ENCODE data around the gene TNPO3. TPM values are rescaled to one million over a fixed set of nuclear protein-coding genes. Genes with fewer than 3 reads are reported as not detected.

TNPO3 gene
- total RNA-seq, 4 donors from 2014 or later: 34.6 to 48.5 (median 45.2) TPM

DNA sequence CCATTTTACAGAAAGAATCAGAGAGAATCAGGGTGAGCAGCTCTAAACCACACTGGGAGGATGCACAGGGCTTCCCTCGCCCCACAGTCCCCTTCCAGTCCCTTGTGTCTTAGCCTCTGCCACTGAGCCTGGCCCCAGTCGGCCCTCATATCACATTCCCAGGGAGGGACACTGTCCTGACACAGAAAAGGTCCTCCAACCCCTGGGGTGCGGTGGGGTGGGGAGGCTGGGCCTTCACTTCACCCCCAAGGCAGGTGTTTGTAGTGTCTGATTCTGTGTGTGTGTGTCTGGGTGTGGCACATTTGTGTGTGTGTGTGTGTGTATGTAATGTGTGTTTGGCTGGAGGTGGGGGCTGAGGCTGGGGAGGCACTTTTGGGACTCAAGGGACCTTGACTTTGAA is 142.6 kb downstream of the TNPO3 start:
- Histone ChIP-seq H3K27ac (no peak overlapping the region), H3K4me3 (no peak overlapping the region), H3K27me3 (peaks cover 82% of the 10 kb centered on the region), H3K9me3 (no peaks in the 10 kb centered on the region), H3K4me1 (peaks cover 0 to 33% (median 12%) of the 10 kb centered on the region in 3 donors), H3K36me3 (no peaks in the 10 kb centered on the region)
- ATAC-seq: no peak
- no peak for TF ChIP-seq POLR2A (IDR thresholded peaks at IDR 0.05)
- TF ChIP-seq EP300 (IDR thresholded peaks at IDR 0.05): no peak
- no peak for TF ChIP-seq CTCF (IDR thresholded peaks at IDR 0.05)
- no peak for TF ChIP-seq POLR2AphosphoS5 (IDR thresholded peaks at IDR 0.05)
- WGBS, 2 donors (ENCODE audit: low coverage in 1 of 2): 58 to 100% methylated on average over 1 to 2 of the region's 3 CpGs

DNA sequence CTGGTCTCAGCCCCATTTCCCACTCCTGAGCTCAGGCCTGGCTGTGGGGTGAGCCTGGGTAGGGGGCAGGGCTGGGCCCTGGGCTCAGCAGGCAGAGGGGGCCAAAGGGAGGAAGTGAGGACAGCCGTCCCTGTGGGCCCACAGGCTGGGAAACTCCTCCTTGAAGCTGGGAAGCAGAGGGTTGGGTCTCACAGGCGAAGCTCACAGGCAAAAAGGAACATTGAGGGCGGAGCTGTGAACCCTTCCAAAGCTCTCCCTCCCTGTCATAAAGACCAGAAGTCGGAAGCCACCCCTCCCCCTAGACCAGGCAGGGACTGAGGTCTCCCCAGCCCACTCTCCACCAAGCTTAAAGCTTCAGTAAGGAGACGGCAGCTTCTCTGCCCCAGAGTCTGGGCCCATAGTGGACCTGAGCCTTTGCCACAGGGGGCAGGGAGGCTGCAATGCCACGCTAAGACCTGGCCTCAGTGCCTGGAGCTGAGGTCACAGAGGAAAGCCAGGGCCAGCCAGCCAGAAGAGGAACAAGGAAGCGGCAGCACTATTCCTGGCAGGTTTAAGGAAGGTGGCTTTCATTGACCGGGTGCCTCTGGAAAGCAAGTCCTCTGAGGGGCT is 143.4 kb downstream of the TNPO3 start:
- 58% methylated on average over 2 of the region's 8 CpGs; no CpG with 5 or more reads in 1 of the 2 donors for WGBS, 2 donors (ENCODE audit: low coverage in 1 of 2)
- TF ChIP-seq POLR2AphosphoS5 (IDR thresholded peaks at IDR 0.05) (no peak), CTCF (IDR thresholded peaks at IDR 0.05) (no peak), POLR2A (IDR thresholded peaks at IDR 0.05) (no peak), EP300 (IDR thresholded peaks at IDR 0.05) (no peak)
- H3K4me1 ChIP-seq: peaks cover 0 to 33% (median 12%) of the 10 kb centered on the region in 3 donors
- H3K36me3 ChIP-seq: no peaks in the 10 kb centered on the region
- H3K27ac ChIP-seq: no peak overlapping the region
- H3K27me3 ChIP-seq: peaks cover 82% of the 10 kb centered on the region
- no peaks in the 10 kb centered on the region for H3K9me3 ChIP-seq
- peak; percentile 38 for ATAC-seq
- no peak overlapping the region for H3K4me3 ChIP-seq

- WGBS, 2 donors (ENCODE audit: low coverage in 1 of 2): 38 to 100% methylated on average over 1 to 2 of the region's 34 CpGs
- Histone ChIP-seq H3K4me3 (peak within 1 kb of the TSS in 1 of 2 donors; percentile 40), H3K36me3 (no peaks in the 10 kb centered on the region), H3K27me3 (peaks cover 79% of the 10 kb centered on the region), H3K4me1 (peaks cover 0 to 26% (median 12%) of the 10 kb centered on the region in 3 donors), H3K27ac (no peak within 1 kb of the TSS), H3K9me3 (no peaks in the 10 kb centered on the region)
- TF ChIP-seq CTCF (IDR thresholded peaks at IDR 0.05) (no peak), POLR2A (IDR thresholded peaks at IDR 0.05) (no peak), POLR2AphosphoS5 (IDR thresholded peaks at IDR 0.05) (no peak), EP300 (IDR thresholded peaks at IDR 0.05) (no peak)
- no peak for ATAC-seq
These were observed 144.4 kb downstream of the TNPO3 start, which contains the start of gene KCP for GRCh38 chr7:128910569-128910945. TSS of gene KCP (minus strand) at chr7:128910709. CDS start at chr7:128910676, 33 bp downstream.

GRCh38 chr7:128909625-128910568 is 145.0 kb downstream of the TNPO3 start:
- Histone ChIP-seq H3K9me3 (no peaks in the 10 kb centered on the region), H3K27me3 (peaks cover 72% of the 10 kb centered on the region), H3K4me3 (peak overlapping the region in 1 of 2 donors; percentile 40), H3K4me1 (peaks cover 0 to 19% (median 9%) of the 10 kb centered on the region in 3 donors), H3K36me3 (no peaks in the 10 kb centered on the region), H3K27ac (no peak overlapping the region)
- TF ChIP-seq CTCF (IDR thresholded peaks at IDR 0.05) (no peak), POLR2A (IDR thresholded peaks at IDR 0.05) (no peak), POLR2AphosphoS5 (IDR thresholded peaks at IDR 0.05) (no peak), EP300 (IDR thresholded peaks at IDR 0.05) (no peak)
- WGBS, 2 donors (ENCODE audit: low coverage in 1 of 2): 7 to 10% methylated on average over 12 to 15 of the region's 42 CpGs
- peak; percentile 26 for ATAC-seq

Data from gastroesophageal sphincter (tissue), 4 donors.